ENCODE results near the gene CCDC71L. TPM values are rescaled to one million over a fixed set of nuclear protein-coding genes. Genes with fewer than 3 reads are reported as not detected.

The CCDC71L gene
- total and polyA plus RNA-seq, 4 donors, result 7.4 to 16.6 (median 12.3) TPM

DNA sequence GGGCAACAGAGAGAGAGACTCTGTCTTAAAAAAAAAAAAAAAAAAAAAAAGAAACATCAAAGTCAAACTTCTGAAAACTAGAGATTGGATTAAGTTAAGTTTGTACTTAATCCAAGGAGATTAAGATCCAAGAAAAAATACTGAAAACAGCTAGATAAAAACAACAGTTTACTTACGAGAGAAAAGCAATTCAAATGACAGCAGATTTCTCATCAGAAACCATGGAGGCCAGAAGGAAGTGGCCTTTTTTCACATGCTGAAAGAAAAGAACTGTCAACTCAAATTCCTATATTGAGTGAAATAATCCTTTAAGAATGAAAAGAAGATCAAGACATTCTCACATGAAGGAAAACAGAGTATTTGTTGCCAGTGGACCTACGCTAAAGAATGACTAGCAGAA is 5.4 kb upstream of the CCDC71L start:
- Histone ChIP-seq H3K27ac (ENCODE audit: low read depth in 1 of 2, low read length in 2 of 2) (no peak overlapping the region), H3K9me3 (ENCODE audit: control insufficient read depth in 4 of 4, low read length in 3 of 4) (no peaks in the 10 kb centered on the region), H3K27me3 (ENCODE audit: control insufficient read depth in 4 of 4, insufficient read depth in 4 of 4, low read length in 3 of 4) (no peaks in the 10 kb centered on the region), H3K9ac (ENCODE audit: low read depth in 1 of 2, low read length in 2 of 2) (no peak overlapping the region), H3K4me1 (ENCODE audit: control insufficient read depth in 4 of 4, insufficient read depth in 4 of 4, low read length in 3 of 4) (peaks cover 0 to 1% (median under 1%) of the 10 kb centered on the region in 4 donors), H3K4me3 (ENCODE audit: low read depth in 1 of 3, low read length in 3 of 3) (no peak overlapping the region), H3K36me3 (ENCODE audit: control insufficient read depth in 4 of 4, insufficient read depth in 3 of 4, low read depth in 1 of 4, low read length in 3 of 4) (no peaks in the 10 kb centered on the region)
- no peak for DNase-seq (ENCODE audit: low spot score)
- TF ChIP-seq HNF4A (conservative IDR thresholded peaks at IDR 0.05) (no peak), EGR1 (IDR thresholded peaks at IDR 0.05; ENCODE audit: low read depth in 2 of 2) (no peak), RAD21 (IDR thresholded peaks at IDR 0.05) (no peak), NR2F2 (IDR thresholded peaks at IDR 0.05) (no peak), RXRA (IDR thresholded peaks at IDR 0.05) (no peak), SP1 (IDR thresholded peaks at IDR 0.05) (no peak)
- WGBS, result 96% methylated on average over 2 of the region's 2 CpGs

DNA sequence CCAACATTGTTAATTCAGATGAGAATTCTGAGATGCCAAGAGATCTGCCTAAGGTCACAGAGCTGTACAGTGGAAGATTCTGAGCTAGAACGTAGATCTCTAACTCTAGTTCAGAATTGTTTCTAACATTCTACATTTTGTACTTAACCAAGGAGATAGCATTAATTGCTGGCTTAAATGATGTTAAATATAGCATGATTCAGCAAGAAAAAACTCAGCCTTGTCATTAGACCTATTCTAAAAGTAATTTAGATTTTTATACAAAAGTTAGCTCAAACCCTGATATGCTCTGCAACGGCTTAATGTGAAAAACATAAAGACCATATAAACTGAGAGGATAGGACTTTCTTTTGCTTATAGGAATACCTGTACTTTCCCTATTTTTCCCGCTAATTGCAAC is 3.4 kb upstream of the CCDC71L start:
- Histone ChIP-seq H3K4me1 (ENCODE audit: control insufficient read depth in 4 of 4, insufficient read depth in 4 of 4, low read length in 3 of 4) (peaks cover 0 to 8% (median 2%) of the 10 kb centered on the region in 4 donors), H3K36me3 (ENCODE audit: control insufficient read depth in 4 of 4, insufficient read depth in 3 of 4, low read depth in 1 of 4, low read length in 3 of 4) (no peaks in the 10 kb centered on the region), H3K27ac (ENCODE audit: low read depth in 1 of 2, low read length in 2 of 2) (no peak overlapping the region), H3K9ac (ENCODE audit: low read depth in 1 of 2, low read length in 2 of 2) (no peak overlapping the region), H3K9me3 (ENCODE audit: control insufficient read depth in 4 of 4, low read length in 3 of 4) (no peaks in the 10 kb centered on the region), H3K4me3 (ENCODE audit: low read depth in 1 of 3, low read length in 3 of 3) (no peak overlapping the region), H3K27me3 (ENCODE audit: control insufficient read depth in 4 of 4, insufficient read depth in 4 of 4, low read length in 3 of 4) (no peaks in the 10 kb centered on the region)
- WGBS, result 89% methylated on average over 3 of the region's 3 CpGs
- TF ChIP-seq GABPA (IDR thresholded peaks at IDR 0.05 in 1 of 2, conservative IDR thresholded peaks at IDR 0.05 in 1 of 2) (no peak), YY1 (IDR thresholded peaks at IDR 0.05) (no peak), FOXA1 (IDR thresholded peaks at IDR 0.05) (no peak), EGR1 (IDR thresholded peaks at IDR 0.05; ENCODE audit: low read depth in 2 of 2) (no peak), SP1 (IDR thresholded peaks at IDR 0.05) (no peak), NR2F2 (IDR thresholded peaks at IDR 0.05) (no peak)
- TF ChIP-seq, protein P1, sequence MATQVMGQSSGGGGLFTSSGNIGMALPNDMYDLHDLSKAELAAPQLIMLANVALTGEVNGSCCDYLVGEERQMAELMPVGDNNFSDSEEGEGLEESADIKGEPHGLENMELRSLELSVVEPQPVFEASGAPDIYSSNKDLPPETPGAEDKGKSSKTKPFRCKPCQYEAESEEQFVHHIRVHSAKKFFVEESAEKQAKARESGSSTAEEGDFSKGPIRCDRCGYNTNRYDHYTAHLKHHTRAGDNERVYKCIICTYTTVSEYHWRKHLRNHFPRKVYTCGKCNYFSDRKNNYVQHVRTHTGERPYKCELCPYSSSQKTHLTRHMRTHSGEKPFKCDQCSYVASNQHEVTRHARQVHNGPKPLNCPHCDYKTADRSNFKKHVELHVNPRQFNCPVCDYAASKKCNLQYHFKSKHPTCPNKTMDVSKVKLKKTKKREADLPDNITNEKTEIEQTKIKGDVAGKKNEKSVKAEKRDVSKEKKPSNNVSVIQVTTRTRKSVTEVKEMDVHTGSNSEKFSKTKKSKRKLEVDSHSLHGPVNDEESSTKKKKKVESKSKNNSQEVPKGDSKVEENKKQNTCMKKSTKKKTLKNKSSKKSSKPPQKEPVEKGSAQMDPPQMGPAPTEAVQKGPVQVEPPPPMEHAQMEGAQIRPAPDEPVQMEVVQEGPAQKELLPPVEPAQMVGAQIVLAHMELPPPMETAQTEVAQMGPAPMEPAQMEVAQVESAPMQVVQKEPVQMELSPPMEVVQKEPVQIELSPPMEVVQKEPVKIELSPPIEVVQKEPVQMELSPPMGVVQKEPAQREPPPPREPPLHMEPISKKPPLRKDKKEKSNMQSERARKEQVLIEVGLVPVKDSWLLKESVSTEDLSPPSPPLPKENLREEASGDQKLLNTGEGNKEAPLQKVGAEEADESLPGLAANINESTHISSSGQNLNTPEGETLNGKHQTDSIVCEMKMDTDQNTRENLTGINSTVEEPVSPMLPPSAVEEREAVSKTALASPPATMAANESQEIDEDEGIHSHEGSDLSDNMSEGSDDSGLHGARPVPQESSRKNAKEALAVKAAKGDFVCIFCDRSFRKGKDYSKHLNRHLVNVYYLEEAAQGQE (IDR thresholded peaks at IDR 0.05), result no peak
- no peak for DNase-seq (ENCODE audit: low spot score)

DNA sequence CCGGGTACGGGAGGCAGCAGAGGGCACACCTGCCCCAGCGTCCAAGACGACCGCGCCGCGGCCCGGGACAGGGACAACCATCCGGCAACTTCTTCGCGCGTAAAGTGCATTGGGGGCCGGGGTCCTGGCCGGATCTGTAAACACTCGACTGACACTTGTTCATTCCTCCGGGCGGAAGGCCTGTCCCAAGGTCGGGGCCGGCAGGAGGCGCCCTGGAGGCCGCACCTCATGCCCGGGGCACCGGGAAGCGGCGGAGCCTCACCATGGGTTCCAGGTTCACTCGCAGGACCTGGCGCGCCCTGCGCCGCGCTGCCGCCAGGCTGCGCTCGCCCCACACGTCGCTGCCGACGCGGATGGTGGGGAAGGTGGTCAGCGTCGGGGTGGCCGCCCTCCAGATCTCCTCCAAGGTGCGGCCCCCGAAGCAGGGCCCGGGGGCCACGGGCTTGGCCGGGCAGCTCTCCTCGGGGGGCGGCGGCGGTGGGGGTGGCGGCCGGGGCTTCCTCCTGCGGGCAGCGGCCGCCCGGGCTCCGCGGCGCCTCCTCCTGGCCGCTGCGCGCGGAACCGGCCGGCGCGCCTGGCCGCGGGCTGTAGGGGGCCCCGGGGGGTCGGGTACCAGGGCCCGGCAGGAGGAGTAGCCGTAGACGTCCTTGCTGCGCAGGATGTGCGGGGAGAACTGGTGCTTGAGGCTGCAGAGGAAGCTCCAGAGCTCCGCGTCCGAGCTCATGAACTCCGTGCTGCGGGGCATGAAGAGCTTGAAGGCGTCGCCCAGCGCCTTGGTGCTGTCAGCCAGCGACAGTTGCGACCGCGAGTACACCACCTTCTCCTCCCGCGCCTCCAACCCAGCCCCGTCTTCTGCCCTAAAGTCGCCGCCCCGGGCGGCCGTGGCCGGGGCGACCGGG is 746 bp downstream of the CCDC71L start:
- H3K9me3 ChIP-seq (ENCODE audit: control insufficient read depth in 4 of 4, low read length in 3 of 4), result no peaks in the 10 kb centered on the region
- H3K27me3 ChIP-seq (ENCODE audit: control insufficient read depth in 4 of 4, insufficient read depth in 4 of 4, low read length in 3 of 4), result no peaks in the 10 kb centered on the region
- peak overlapping the region; percentile 68 to 98 (median 95) for H3K4me3 ChIP-seq (ENCODE audit: low read depth in 1 of 3, low read length in 3 of 3)
- peaks cover 0 to 22% (median 10%) of the 10 kb centered on the region in 4 donors for H3K4me1 ChIP-seq (ENCODE audit: control insufficient read depth in 4 of 4, insufficient read depth in 4 of 4, low read length in 3 of 4)
- TF ChIP-seq HNF4G (IDR thresholded peaks at IDR 0.05) (peak; percentile 6), JUND (IDR thresholded peaks at IDR 0.05) (no peak), RAD21 (IDR thresholded peaks at IDR 0.05) (peak; percentile 58 to 76), HNF4A (conservative IDR thresholded peaks at IDR 0.05) (peak; percentile 17 to 71), YY1 (IDR thresholded peaks at IDR 0.05) (peak; percentile 73), SP1 (IDR thresholded peaks at IDR 0.05) (no peak), EGR1 (IDR thresholded peaks at IDR 0.05; ENCODE audit: low read depth in 2 of 2) (no peak)
- TF ChIP-seq, protein P2, sequence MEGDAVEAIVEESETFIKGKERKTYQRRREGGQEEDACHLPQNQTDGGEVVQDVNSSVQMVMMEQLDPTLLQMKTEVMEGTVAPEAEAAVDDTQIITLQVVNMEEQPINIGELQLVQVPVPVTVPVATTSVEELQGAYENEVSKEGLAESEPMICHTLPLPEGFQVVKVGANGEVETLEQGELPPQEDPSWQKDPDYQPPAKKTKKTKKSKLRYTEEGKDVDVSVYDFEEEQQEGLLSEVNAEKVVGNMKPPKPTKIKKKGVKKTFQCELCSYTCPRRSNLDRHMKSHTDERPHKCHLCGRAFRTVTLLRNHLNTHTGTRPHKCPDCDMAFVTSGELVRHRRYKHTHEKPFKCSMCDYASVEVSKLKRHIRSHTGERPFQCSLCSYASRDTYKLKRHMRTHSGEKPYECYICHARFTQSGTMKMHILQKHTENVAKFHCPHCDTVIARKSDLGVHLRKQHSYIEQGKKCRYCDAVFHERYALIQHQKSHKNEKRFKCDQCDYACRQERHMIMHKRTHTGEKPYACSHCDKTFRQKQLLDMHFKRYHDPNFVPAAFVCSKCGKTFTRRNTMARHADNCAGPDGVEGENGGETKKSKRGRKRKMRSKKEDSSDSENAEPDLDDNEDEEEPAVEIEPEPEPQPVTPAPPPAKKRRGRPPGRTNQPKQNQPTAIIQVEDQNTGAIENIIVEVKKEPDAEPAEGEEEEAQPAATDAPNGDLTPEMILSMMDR (IDR thresholded peaks at IDR 0.05; ENCODE audit: low read depth, low read length, missing input control), result peak; percentile 52
- TF ChIP-seq, protein P1 (IDR thresholded peaks at IDR 0.05), result peak; percentile 13
- H3K27ac ChIP-seq (ENCODE audit: low read depth in 1 of 2, low read length in 2 of 2), result peak overlapping the region; percentile 72 to 91
- peak overlapping the region; percentile 83 to 89 for H3K9ac ChIP-seq (ENCODE audit: low read depth in 1 of 2, low read length in 2 of 2)
- WGBS, result under 1% methylated on average over 101 of the region's 101 CpGs
- no peaks in the 10 kb centered on the region for H3K36me3 ChIP-seq (ENCODE audit: control insufficient read depth in 4 of 4, insufficient read depth in 3 of 4, low read depth in 1 of 4, low read length in 3 of 4)
- DNase-seq (ENCODE audit: low spot score), result peak; percentile 81
